Measurements from ENCODE around the gene CLDN15. TPM values are rescaled to one million over a fixed set of nuclear protein-coding genes. Genes with fewer than 3 reads are reported as not detected.
A peak's percentile ranks its signal among the peaks of the same experiment; 100 is the strongest.

Gene CLDN15
- total RNA-seq, 4 donors from 2014 or later: 12.0 to 34.8 (median 25.6) TPM

GRCh38 chr7:101251871-101252659, 14.5 kb upstream of the CLDN15 start:
- DNase-seq (ENCODE audit: low spot score in 2 of 2): peak; percentile 88 to 93
- TF ChIP-seq, protein P1, sequence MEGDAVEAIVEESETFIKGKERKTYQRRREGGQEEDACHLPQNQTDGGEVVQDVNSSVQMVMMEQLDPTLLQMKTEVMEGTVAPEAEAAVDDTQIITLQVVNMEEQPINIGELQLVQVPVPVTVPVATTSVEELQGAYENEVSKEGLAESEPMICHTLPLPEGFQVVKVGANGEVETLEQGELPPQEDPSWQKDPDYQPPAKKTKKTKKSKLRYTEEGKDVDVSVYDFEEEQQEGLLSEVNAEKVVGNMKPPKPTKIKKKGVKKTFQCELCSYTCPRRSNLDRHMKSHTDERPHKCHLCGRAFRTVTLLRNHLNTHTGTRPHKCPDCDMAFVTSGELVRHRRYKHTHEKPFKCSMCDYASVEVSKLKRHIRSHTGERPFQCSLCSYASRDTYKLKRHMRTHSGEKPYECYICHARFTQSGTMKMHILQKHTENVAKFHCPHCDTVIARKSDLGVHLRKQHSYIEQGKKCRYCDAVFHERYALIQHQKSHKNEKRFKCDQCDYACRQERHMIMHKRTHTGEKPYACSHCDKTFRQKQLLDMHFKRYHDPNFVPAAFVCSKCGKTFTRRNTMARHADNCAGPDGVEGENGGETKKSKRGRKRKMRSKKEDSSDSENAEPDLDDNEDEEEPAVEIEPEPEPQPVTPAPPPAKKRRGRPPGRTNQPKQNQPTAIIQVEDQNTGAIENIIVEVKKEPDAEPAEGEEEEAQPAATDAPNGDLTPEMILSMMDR (IDR thresholded peaks at IDR 0.05): no peak
- TF ChIP-seq POLR2A (IDR thresholded peaks at IDR 0.05): peak in 1 of 2 donors; percentile 43
- peak in 1 of 2 donors; percentile 79 for TF ChIP-seq EP300 (IDR thresholded peaks at IDR 0.05)
- H3K27ac ChIP-seq: peak overlapping the region in 3 of 4 donors; percentile 80 to 84 (median 80)
- 1% methylated on average over 41 to 55 of the region's 55 CpGs for WGBS, 2 donors
- no peaks in the 10 kb centered on the region for H3K27me3 ChIP-seq
- peaks cover 0 to 33% (median 0%) of the 10 kb centered on the region in 3 donors for H3K36me3 ChIP-seq
- peaks cover 0 to 34% (median 14%) of the 10 kb centered on the region in 4 donors for H3K4me1 ChIP-seq
- H3K4me3 ChIP-seq: peak overlapping the region; percentile 53 to 97 (median 84)
- no peaks in the 10 kb centered on the region for H3K9me3 ChIP-seq

- 93 to 94% methylated on average over 3 of the region's 3 CpGs for WGBS, 2 donors
- Histone ChIP-seq H3K4me3 (no peak overlapping the region), H3K27ac (no peak overlapping the region), H3K4me1 (peaks cover 0 to 48% (median 19%) of the 10 kb centered on the region in 4 donors), H3K27me3 (no peaks in the 10 kb centered on the region), H3K9me3 (no peaks in the 10 kb centered on the region), H3K36me3 (peaks cover 0 to 34% (median 0%) of the 10 kb centered on the region in 3 donors)
- TF ChIP-seq, protein P1 (IDR thresholded peaks at IDR 0.05): no peak
- TF ChIP-seq EP300 (IDR thresholded peaks at IDR 0.05) (no peak), POLR2A (IDR thresholded peaks at IDR 0.05) (no peak)
- DNase-seq (ENCODE audit: low spot score in 2 of 2): no peak
These were observed 12.7 kb upstream of the CLDN15 start for GRCh38 chr7:101250324-101250723.

- Histone ChIP-seq H3K27me3 (no peaks in the 10 kb centered on the region), H3K4me1 (peaks cover 0 to 60% (median 29%) of the 10 kb centered on the region in 4 donors), H3K36me3 (peaks cover 0 to 34% (median 0%) of the 10 kb centered on the region in 3 donors), H3K4me3 (no peak overlapping the region), H3K9me3 (no peaks in the 10 kb centered on the region), H3K27ac (no peak overlapping the region)
- WGBS, 2 donors: 92 to 94% methylated on average over 5 of the region's 5 CpGs
- TF ChIP-seq, protein P1 (IDR thresholded peaks at IDR 0.05): no peak
- TF ChIP-seq EP300 (IDR thresholded peaks at IDR 0.05) (no peak), POLR2A (IDR thresholded peaks at IDR 0.05) (no peak)
- no peak for DNase-seq (ENCODE audit: low spot score in 2 of 2)
These were observed 10.7 kb upstream of the CLDN15 start for GRCh38 chr7:101248276-101248675.

DNA sequence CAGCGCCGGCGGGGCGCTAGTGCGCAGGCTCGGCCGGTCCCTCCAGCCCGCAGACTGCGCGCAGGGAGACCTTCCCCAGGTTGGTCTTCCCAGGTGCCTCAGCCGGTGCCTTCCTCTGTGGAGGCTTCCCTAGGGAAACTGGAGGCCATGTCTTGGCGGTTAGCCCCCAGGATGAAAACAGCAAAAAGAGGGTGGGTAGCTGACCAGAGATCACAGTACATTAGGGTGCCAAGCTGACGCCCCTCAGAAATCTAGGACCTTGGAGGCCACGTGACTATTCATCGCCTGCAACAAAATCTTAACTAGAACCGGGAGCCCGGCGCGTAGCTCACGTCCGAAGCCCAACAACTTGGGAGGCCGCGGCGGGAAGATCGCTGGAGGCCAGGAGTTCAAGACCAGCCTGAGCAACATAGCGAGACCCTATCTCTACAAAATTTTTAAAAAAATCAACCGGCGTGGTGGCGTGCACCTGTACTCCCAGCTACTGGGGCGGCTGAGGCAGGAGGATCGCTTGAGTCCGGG, 7.6 kb upstream of the CLDN15 start:
- 35 to 36% methylated on average over 18 to 32 of the region's 32 CpGs for WGBS, 2 donors
- Histone ChIP-seq H3K9me3 (no peaks in the 10 kb centered on the region), H3K36me3 (peaks cover 0 to 39% (median 0%) of the 10 kb centered on the region in 3 donors), H3K4me3 (peak overlapping the region; percentile 74 to 96 (median 85)), H3K27ac (peak overlapping the region; percentile 96 to 100 (median 98)), H3K27me3 (no peaks in the 10 kb centered on the region), H3K4me1 (peaks cover 0 to 66% (median 21%) of the 10 kb centered on the region in 4 donors)
- DNase-seq (ENCODE audit: low spot score in 2 of 2): no peak
- TF ChIP-seq POLR2A (IDR thresholded peaks at IDR 0.05) (peak in 1 of 2 donors; percentile 6), EP300 (IDR thresholded peaks at IDR 0.05) (no peak)
- TF ChIP-seq, protein P1 (IDR thresholded peaks at IDR 0.05): no peak
